Measurements from ENCODE around the gene CD3D.

DNA sequence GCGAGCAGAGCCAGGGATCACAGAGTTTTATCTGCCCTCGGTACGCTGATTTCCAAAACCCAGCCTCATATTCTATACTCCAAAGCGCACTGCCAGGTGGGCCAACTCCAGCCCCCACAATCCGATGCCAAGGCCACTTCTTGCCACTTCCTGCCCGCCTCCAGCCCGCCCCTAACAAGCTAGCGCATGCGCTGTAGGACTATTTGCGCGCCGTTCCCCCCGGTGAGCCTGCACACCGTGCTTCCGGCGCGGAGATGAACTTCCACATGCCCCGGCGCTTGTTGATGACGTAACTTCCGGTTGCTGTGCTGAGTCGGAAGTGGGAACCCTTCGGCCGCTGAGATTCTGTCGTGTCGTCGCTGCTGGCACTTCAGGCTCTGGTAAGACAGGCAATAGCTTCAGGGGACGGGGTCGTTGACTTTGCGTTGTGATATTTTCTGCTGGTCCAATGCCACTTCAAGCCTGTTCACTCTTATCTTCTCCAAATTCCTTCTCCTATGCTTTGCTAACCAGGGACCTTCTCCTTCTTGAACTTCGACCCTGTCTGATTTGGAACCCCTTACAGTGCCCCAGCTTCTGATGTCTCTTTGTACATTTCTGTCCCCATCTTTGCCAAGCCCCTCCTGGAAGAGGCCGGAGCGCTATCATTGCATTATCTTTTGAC, 16.9 kb upstream of the CD3D start, which contains the start of gene UBE4A:
- TF ChIP-seq, protein P1, sequence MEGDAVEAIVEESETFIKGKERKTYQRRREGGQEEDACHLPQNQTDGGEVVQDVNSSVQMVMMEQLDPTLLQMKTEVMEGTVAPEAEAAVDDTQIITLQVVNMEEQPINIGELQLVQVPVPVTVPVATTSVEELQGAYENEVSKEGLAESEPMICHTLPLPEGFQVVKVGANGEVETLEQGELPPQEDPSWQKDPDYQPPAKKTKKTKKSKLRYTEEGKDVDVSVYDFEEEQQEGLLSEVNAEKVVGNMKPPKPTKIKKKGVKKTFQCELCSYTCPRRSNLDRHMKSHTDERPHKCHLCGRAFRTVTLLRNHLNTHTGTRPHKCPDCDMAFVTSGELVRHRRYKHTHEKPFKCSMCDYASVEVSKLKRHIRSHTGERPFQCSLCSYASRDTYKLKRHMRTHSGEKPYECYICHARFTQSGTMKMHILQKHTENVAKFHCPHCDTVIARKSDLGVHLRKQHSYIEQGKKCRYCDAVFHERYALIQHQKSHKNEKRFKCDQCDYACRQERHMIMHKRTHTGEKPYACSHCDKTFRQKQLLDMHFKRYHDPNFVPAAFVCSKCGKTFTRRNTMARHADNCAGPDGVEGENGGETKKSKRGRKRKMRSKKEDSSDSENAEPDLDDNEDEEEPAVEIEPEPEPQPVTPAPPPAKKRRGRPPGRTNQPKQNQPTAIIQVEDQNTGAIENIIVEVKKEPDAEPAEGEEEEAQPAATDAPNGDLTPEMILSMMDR (conservative IDR thresholded peaks at IDR 0.05; ENCODE audit: low read depth, low read length): no peak
- TF ChIP-seq EZH2 (IDR thresholded peaks at IDR 0.05; ENCODE audit: low read length, unreplicated experiment) (no peak), EZH2phosphoT487 (IDR thresholded peaks at IDR 0.05; ENCODE audit: borderline replicate concordance, low read length) (no peak)

Data from PC-3 (cell line).